Heart right ventricle (tissue), 16 donors: ENCODE measurements around the gene SLC25A5. TPM values are rescaled to one million over a fixed set of nuclear protein-coding genes. Genes with fewer than 3 reads are reported as not detected.

ENCODE experiments used
- ATAC-seq, 8 donors: fragments of 200-7000 bp; cut with Tn5 transposase; one replicate each; pipeline ENCODE4 v1.9.1; 2020; ENCODE audit warnings: mild to moderate bottlenecking in 8 of 8, moderate library complexity in 8 of 8, moderate number of reproducible peaks in 1 of 8
- DNase-seq, 2 donors: peaks; one replicate each; pipeline ENCODE4 v3.0.0-alpha.2; 2020
- H3K27ac ChIP-seq, 10 donors: fragments of 200-600 bp; sonication (generic) in 2 of 10; one replicate each; pipeline versions ENCODE4 v1.5.0 to v1.8.0; 2020 to 2022; ENCODE audit warnings: mild to moderate bottlenecking in 3 of 10
- H3K27me3 ChIP-seq, 7 donors: fragments of 200-600 bp; one replicate each; pipeline ENCODE4 v1.8.0; 2021 to 2022; ENCODE audit warnings: mild to moderate bottlenecking in 2 of 7
- H3K36me3 ChIP-seq, 9 donors: fragments of 200-600 bp; sonication (generic) in 1 of 9; one replicate each; pipeline versions ENCODE4 v1.5.0 to v1.8.0; 2020 to 2022; ENCODE audit warnings: mild to moderate bottlenecking in 2 of 9
- H3K4me1 ChIP-seq, 9 donors: fragments of 200-600 bp; sonication (generic) in 1 of 9; one replicate each; pipeline versions ENCODE4 v1.5.0 to v1.8.0; 2020 to 2022; ENCODE audit warnings: mild to moderate bottlenecking in 4 of 9
- H3K4me3 ChIP-seq, 10 donors: fragments of 200-600 bp; sonication (generic) in 2 of 10; one replicate each; pipeline versions ENCODE4 v1.5.0 to v1.8.0; 2020 to 2022; ENCODE audit warnings: mild to moderate bottlenecking in 7 of 10, moderate library complexity in 2 of 10
- H3K9me3 ChIP-seq, 11 donors: fragments of 200-600 bp in 10 of 11; sonication (generic) in 2 of 11; one replicate each; pipeline versions ENCODE4 v1.5.0 to v1.8.0; 2013 to 2022; ENCODE audit warnings: mild to moderate bottlenecking in 2 of 11, control low read depth in 1 of 11, moderate library complexity in 1 of 11
- CTCF ChIP-seq, 9 donors: fragments of 200-600 bp; sonication (generic) in 2 of 9; IDR thresholded peaks; one replicate each; pipeline versions ENCODE4 v1.5.0 to v1.8.0; 2021 to 2022; ENCODE audit warnings: antibody characterized with exemption in 9 of 9, mild to moderate bottlenecking in 5 of 9, moderate library complexity in 1 of 9
- WGBS, 2 donors: extraction: QIAGEN DNeasy Blood & Tissue Kit; methylation state at CpG; one replicate each; pipeline ENCODE4 v1.1.7; 2013; ENCODE audit warnings: inconsistent platforms in 1 of 2; 5-methylcytosine and 5-hydroxymethylcytosine counted together
- intact Hi-C, 10 donors: fragments of 100-400 bp; cut with DNase I; formaldehyde crosslinking; loops; one replicate each; pipeline versions ENCODE4 v1.11.1 to v1.14.2; 2022
- polyA plus RNA-seq, 2 donors: library from polyadenylated mRNA; stranded (reverse); fragments of 200-250 nt; gene quantifications; one replicate each; pipeline ENCODE4 v1.2.3, GENCODE V29; 2013
- total RNA-seq, 10 donors: library from RNA; stranded (reverse); fragmentation: NEBNext Ultra II Directional in 3 of 10; extraction: Animal tissue kit (Norgen Biotek cat#: 25700) in 3 of 10; gene quantifications; one replicate each; pipeline versions ENCODE4 v1.2.1 to v1.2.4, GENCODE V29; 2021 to 2023
- donor health status: Arrhythmogenic right ventricular cardiomyopathy.
- donor health status: ischemic (EF 13 %, LVEDD 7.1; RV severe dilation, severe dysfunction).
- donor health status: healthy with polysubstance abuse.
- donor health status: DM: no; HTN: yes; CAD: no.
- donor health status: DM: no; HTN: no; CAD: no.
- donor health status: ischemic (EF 25% LVEDD 6.9; RV normal size, moderate dysfunction).
- donor health status: ischemic (EF 25% LVEDD 5.7; RV mildly dilated, moderate dysfunction).
- donor health status: healthy.
- donor health status: DM: yes; HTN: yes; CAD: no.
- donor health status: Ischemic cardiomyopathy.
- donor health status: ischemic (EF 35%, LVEDD 5.7; RV mildly dilated, moderate dysfunction).
- donor health status: nonischemic (EF 11% LVEDD 7.7; RV severe dilation, severe dysfunction).
- donor health status: DM: yes; HTN: yes; CAD: no.
- donor health status: PGD.
- donor health status: ischemic (EF 29% LVEDD 5.4; RV normal size, mild dysfunction).
- donor health status: nonischemic (EF 23%, LVEDD 6.1; RV moderate dilation, normal function).

The SLC25A5 gene
- total and polyA plus RNA-seq, 12 donors: 43.3 to 482 (median 184) TPM

DNA sequence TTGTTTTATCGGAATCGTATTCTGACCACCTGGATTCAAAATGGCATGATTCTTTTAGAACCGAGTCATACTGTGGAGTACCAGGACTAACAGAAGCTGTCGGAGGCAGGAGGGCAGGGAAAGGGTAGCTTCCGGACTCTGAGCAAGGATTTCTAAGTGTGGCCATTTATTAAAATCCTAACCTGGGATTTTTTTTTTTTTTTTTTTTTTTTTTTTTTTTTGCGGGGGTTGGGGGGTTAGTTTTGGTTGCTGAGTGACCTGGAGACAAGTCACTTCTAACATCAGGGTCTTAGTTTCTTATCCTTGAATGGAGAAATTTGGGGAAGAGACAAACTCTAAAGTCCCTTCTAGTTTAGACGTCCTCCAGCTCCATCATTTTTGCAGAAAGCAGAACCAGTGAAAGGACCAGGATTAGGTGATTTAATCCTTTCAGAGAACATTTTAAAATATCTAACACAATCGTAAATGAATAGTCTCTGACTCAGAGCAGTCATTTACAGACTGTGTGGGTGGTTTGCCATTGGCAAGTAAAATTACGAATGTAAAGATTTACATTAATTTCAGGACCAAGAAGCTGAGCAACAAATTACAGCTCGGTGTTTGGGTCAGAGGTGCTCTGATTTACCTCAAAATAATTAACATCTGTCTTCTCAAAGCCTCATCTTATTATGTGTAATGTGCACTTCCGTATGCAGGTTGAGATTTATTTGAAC lies 7.3 kb downstream of the SLC25A5 start:
- Histone ChIP-seq H3K36me3 (peaks cover 0 to 14% (median 0%) of the 10 kb centered on the region in 9 donors), H3K27ac (no peak overlapping the region), H3K27me3 (peaks cover 0 to 9% (median 0%) of the 10 kb centered on the region in 7 donors), H3K9me3 (no peaks in the 10 kb centered on the region), H3K4me1 (peaks cover 0 to 5% (median 0%) of the 10 kb centered on the region in 9 donors), H3K4me3 (no peak overlapping the region)
- intact Hi-C loops: no loop called here
- ATAC-seq: no peak
- 81 to 84% methylated on average over 10 to 11 of the region's 11 CpGs for WGBS, 2 donors
- TF ChIP-seq CTCF (IDR thresholded peaks at IDR 0.05): no peak
- DNase-seq: no peak

- Histone ChIP-seq H3K27ac (peak overlapping the region in 5 of 10 donors; percentile 9 to 51 (median 41)), H3K4me3 (peak overlapping the region in 1 of 10 donors; percentile 8), H3K9me3 (no peaks in the 10 kb centered on the region), H3K4me1 (peaks cover 0 to 11% (median 5%) of the 10 kb centered on the region in 9 donors), H3K27me3 (peaks cover 0 to 9% (median 0%) of the 10 kb centered on the region in 7 donors), H3K36me3 (no peaks in the 10 kb centered on the region)
- ATAC-seq (peak in 6 of 8 donors; percentile 22 to 64 (median 33)), DNase-seq (no peak)
- no peak for TF ChIP-seq CTCF (IDR thresholded peaks at IDR 0.05)
- WGBS, 2 donors: 29 to 40% methylated on average over 3 of the region's 3 CpGs
- intact Hi-C loops: no loop called here
Observed at GRCh38 chrX:119477812-119478232, 9.6 kb downstream of the SLC25A5 start.

DNA sequence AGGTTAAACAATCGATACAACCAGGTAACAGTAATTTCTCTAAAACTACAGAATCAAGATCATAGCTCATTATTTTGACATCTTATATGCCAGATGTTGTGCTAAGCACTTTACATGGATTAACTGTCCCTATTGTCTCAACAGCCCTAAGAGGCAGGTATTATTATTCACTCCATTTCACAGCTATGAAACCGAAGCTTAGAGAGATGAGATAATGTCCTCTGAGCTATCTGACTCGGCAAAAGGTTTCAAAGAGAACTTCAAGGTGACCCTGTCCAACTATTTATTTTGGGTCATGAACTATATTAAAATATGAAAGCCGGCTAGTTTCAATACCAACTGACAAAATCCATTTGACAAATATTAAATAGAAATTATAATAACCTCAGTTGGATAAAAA lies 10.3 kb downstream of the SLC25A5 start:
- Histone ChIP-seq H3K27ac (peak overlapping the region in 4 of 10 donors; percentile 33 to 51 (median 44)), H3K4me1 (peaks cover 0 to 13% (median 5%) of the 10 kb centered on the region in 9 donors), H3K36me3 (no peaks in the 10 kb centered on the region), H3K9me3 (no peaks in the 10 kb centered on the region), H3K4me3 (no peak overlapping the region), H3K27me3 (peaks cover 0 to 9% (median 0%) of the 10 kb centered on the region in 7 donors)
- 56 to 71% methylated on average over 4 of the region's 4 CpGs for WGBS, 2 donors
- ATAC-seq: no peak
- TF ChIP-seq CTCF (IDR thresholded peaks at IDR 0.05): no peak
- no peak for DNase-seq
- intact Hi-C loops: no loop called here

GRCh38 chrX:119479845-119480244 lies 11.6 kb downstream of the SLC25A5 start:
- H3K36me3 ChIP-seq: no peaks in the 10 kb centered on the region
- peaks cover 0 to 13% (median 5%) of the 10 kb centered on the region in 9 donors for H3K4me1 ChIP-seq
- TF ChIP-seq CTCF (IDR thresholded peaks at IDR 0.05): no peak
- no peak for ATAC-seq
- intact Hi-C loops: no loop called here
- H3K27me3 ChIP-seq: peaks cover 0 to 9% (median 0%) of the 10 kb centered on the region in 7 donors
- no peaks in the 10 kb centered on the region for H3K9me3 ChIP-seq
- no peak overlapping the region for H3K4me3 ChIP-seq
- DNase-seq: no peak
- 85 to 100% methylated on average over 2 of the region's 2 CpGs for WGBS, 2 donors
- no peak overlapping the region for H3K27ac ChIP-seq
